GM19468 (cell line): ENCODE measurements around the gene S1PR2.
"Not testable (repeated sequence)": the region's sequence is repeated elsewhere in the genome, so short reads cannot be mapped to it uniquely, and the experiment has no call there.

Source experiments
- ATAC-seq: cut with Tn5 transposase; IDR thresholded peaks from one replicate; pipeline ENCODE4 v1.9.1; 2021; ENCODE audit warnings: mild to moderate bottlenecking, moderate library complexity, moderate number of reproducible peaks; ENCODE audit not compliant: unreplicated experiment; ENCODE audit errors: extremely low read depth

S1PR2 gene

GRCh38 chr19:10255358-10255757 lies 24.2 kb upstream of the S1PR2 start:
- ATAC-seq, result no peak

- ATAC-seq, result no peak
These were observed 23.1 kb upstream of the S1PR2 start for GRCh38 chr19:10254244-10254643.

GRCh38 chr19:10252707-10253106 lies 21.6 kb upstream of the S1PR2 start:
- ATAC-seq, result no peak

- ATAC-seq, result peak; percentile 69
These were observed 20.9 kb upstream of the S1PR2 start, which contains the start of gene MRPL4 for GRCh38 chr19:10251792-10252694. TSS of gene MRPL4 (plus strand) at chr19:10252214. CDS start at chr19:10252254, 40 bp downstream.

GRCh38 chr19:10246511-10246910 lies 15.4 kb upstream of the S1PR2 start:
- no peak for ATAC-seq

- ATAC-seq, result no peak
These were observed 14.2 kb upstream of the S1PR2 start for GRCh38 chr19:10245189-10245939.

GRCh38 chr19:10243606-10244005 lies 12.5 kb upstream of the S1PR2 start:
- no peak for ATAC-seq

- ATAC-seq, result not testable (repeated sequence)
These were observed 10.8 kb upstream of the S1PR2 start for GRCh38 chr19:10241826-10242449.

GRCh38 chr19:10238172-10238783 lies 7.1 kb upstream of the S1PR2 start:
- no peak for ATAC-seq

GRCh38 chr19:10237702-10238101 lies 6.6 kb upstream of the S1PR2 start:
- ATAC-seq, result no peak

GRCh38 chr19:10235409-10235808 lies 4.3 kb upstream of the S1PR2 start:
- not testable (repeated sequence) for ATAC-seq

- no peak for ATAC-seq
These were observed 3.9 kb upstream of the S1PR2 start for GRCh38 chr19:10235003-10235402.

GRCh38 chr19:10233946-10234345 lies 2.8 kb upstream of the S1PR2 start:
- no peak for ATAC-seq

GRCh38 chr19:10231612-10232228 lies 589 bp upstream of the S1PR2 start:
- ATAC-seq, result no peak

GRCh38 chr19:10230173-10230860 lies 814 bp downstream of the S1PR2 start:
- ATAC-seq, result no peak

GRCh38 chr19:10228920-10229319 lies 2.2 kb downstream of the S1PR2 start:
- no peak for ATAC-seq

- ATAC-seq, result no peak
These were observed 2.7 kb downstream of the S1PR2 start for GRCh38 chr19:10228393-10228792.

GRCh38 chr19:10227026-10227971 lies 3.8 kb downstream of the S1PR2 start:
- no peak for ATAC-seq
